Effector memory CD4-positive, alpha-beta T cell (primary cell): ENCODE results near the gene MAJIN.

Experiments
- DNase-seq, 3 donors: peaks; one replicate each; pipeline ENCODE4 v3.0.0-alpha.2; 2020
- H3K27ac ChIP-seq: 2 replicates; pipeline ENCODE4 v1.7.0; 2013; ENCODE audit warnings: mild to moderate bottlenecking, low read length, moderate library complexity; ENCODE audit not compliant: insufficient read depth, poor library complexity, severe bottlenecking
- H3K27me3 ChIP-seq: replicated peaks from 2 replicates; pipeline ENCODE4 v1.7.0; 2013; ENCODE audit warnings: mild to moderate bottlenecking, low read length; ENCODE audit not compliant: insufficient read depth, control insufficient read depth, poor library complexity, severe bottlenecking
- H3K36me3 ChIP-seq: 2 replicates; pipeline ENCODE4 v1.7.0; 2013; ENCODE audit warnings: mild to moderate bottlenecking, low read length, moderate library complexity; ENCODE audit not compliant: control insufficient read depth, insufficient read depth
- H3K4me1 ChIP-seq: 2 replicates; pipeline ENCODE4 v1.7.0; 2013; ENCODE audit warnings: low read length, mild to moderate bottlenecking; ENCODE audit not compliant: control insufficient read depth, insufficient read depth, poor library complexity, severe bottlenecking
- H3K4me3 ChIP-seq: 2 replicates; pipeline ENCODE4 v1.7.0; 2013; ENCODE audit warnings: low read length, low read depth, mild to moderate bottlenecking; ENCODE audit not compliant: insufficient read depth, poor library complexity, severe bottlenecking
- H3K9me3 ChIP-seq: 2 replicates; pipeline ENCODE4 v1.7.0; 2013; ENCODE audit warnings: mild to moderate bottlenecking, low read length, moderate library complexity; ENCODE audit not compliant: control insufficient read depth
- total RNA-seq, 3 donors: gene quantifications; one replicate each; lab custom pipeline; 2026; lab: John Stamatoyannopoulos, UW

Gene MAJIN
- 0 to 0.17 (median 0.09) reads per million in 3 donors for total RNA-seq

GRCh38 chr11:64971421-64972233, at the start of gene MAJIN:
TSS of gene MAJIN (minus strand) at chr11:64972108. CDS start at chr11:64959405, 12,703 bp downstream.
- Histone ChIP-seq H3K27me3 (no peaks in the 10 kb centered on the region), H3K36me3 (no peaks in the 10 kb centered on the region), H3K27ac (peak within 1 kb of the TSS; percentile 59), H3K9me3 (no peaks in the 10 kb centered on the region), H3K4me3 (peak within 1 kb of the TSS; percentile 35), H3K4me1 (peaks cover 10% of the 10 kb centered on the region)
- DNase-seq, result peak; percentile 73 to 86 (median 79)

DNA sequence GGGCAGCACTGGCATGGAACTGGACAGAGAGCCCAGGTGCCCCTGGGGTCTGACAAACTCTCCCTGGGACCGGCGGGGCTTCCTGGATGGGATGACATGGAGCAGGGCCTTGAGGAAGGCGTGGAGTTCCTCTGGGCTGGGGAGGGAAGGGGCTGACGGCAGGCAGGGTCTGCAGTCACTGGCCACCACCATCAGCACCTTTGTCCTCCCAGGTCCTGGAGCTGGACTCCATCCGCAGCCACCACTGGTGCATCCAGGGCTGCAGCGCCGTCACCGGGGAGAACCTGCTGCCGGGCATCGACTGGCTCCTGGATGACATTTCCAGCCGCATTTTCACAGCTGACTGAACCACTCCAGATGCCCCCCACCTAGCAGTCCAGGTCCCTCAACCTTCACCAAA, 49.6 kb upstream of the MAJIN start:
- Histone ChIP-seq H3K27ac (no peak overlapping the region), H3K4me1 (no peaks in the 10 kb centered on the region), H3K9me3 (no peaks in the 10 kb centered on the region), H3K4me3 (no peak overlapping the region), H3K27me3 (no peaks in the 10 kb centered on the region), H3K36me3 (peaks cover 19% of the 10 kb centered on the region)
- no peak for DNase-seq

DNA sequence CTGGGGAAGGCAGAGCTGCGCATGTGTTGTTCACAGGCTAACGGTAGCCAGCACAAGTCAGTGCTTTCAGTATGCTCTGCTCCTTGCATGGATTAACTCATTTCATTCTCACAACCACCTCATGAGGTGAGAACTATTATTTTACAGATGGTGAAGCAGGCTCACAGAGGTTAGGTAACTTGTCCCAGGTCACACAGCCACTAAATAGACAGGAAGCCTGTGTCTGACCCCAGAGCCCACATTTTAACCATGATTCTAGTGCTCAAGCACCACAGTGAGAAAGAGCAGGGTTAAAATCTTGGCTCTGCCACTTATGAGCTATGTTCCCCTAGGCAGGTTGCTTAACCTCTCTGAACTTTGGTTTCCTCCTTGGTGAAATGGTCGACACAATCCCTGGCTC, 49.1 kb upstream of the MAJIN start:
- DNase-seq, result no peak
- H3K4me1 ChIP-seq, result no peaks in the 10 kb centered on the region
- no peaks in the 10 kb centered on the region for H3K27me3 ChIP-seq
- peaks cover 19% of the 10 kb centered on the region for H3K36me3 ChIP-seq
- no peak overlapping the region for H3K4me3 ChIP-seq
- no peaks in the 10 kb centered on the region for H3K9me3 ChIP-seq
- no peak overlapping the region for H3K27ac ChIP-seq

- H3K9me3 ChIP-seq, result no peaks in the 10 kb centered on the region
- H3K4me3 ChIP-seq, result no peak overlapping the region
- no peak overlapping the region for H3K27ac ChIP-seq
- peaks cover 19% of the 10 kb centered on the region for H3K36me3 ChIP-seq
- no peaks in the 10 kb centered on the region for H3K27me3 ChIP-seq
- H3K4me1 ChIP-seq, result peaks cover 1% of the 10 kb centered on the region
- DNase-seq, result no peak
Measured at GRCh38 chr11:65019824-65020223, 47.9 kb upstream of the MAJIN start.

- H3K4me1 ChIP-seq, result peaks cover 9% of the 10 kb centered on the region
Measured at GRCh38 chr11:65017937-65018336, 46.0 kb upstream of the MAJIN start.

GRCh38 chr11:65016705-65017104, 44.8 kb upstream of the MAJIN start:
- Histone ChIP-seq H3K27ac (no peak overlapping the region), H3K9me3 (no peaks in the 10 kb centered on the region), H3K36me3 (peaks cover 16% of the 10 kb centered on the region), H3K27me3 (no peaks in the 10 kb centered on the region), H3K4me3 (no peak overlapping the region), H3K4me1 (peaks cover 9% of the 10 kb centered on the region)
- no peak for DNase-seq

More at GRCh38 chr11:65017937-65018336, 46.0 kb upstream of the MAJIN start:
- Histone ChIP-seq H3K27me3 (no peaks in the 10 kb centered on the region), H3K9me3 (no peaks in the 10 kb centered on the region), H3K27ac (no peak overlapping the region), H3K4me3 (no peak overlapping the region), H3K36me3 (peaks cover 19% of the 10 kb centered on the region)
- no peak for DNase-seq

- Histone ChIP-seq H3K36me3 (peaks cover 12% of the 10 kb centered on the region), H3K27ac (peak overlapping the region; percentile 90), H3K4me3 (peak overlapping the region; percentile 78), H3K9me3 (no peaks in the 10 kb centered on the region), H3K4me1 (peaks cover 9% of the 10 kb centered on the region), H3K27me3 (no peaks in the 10 kb centered on the region)
- DNase-seq, result no peak
Measured at GRCh38 chr11:65014726-65015227, 42.9 kb upstream of the MAJIN start.

DNA sequence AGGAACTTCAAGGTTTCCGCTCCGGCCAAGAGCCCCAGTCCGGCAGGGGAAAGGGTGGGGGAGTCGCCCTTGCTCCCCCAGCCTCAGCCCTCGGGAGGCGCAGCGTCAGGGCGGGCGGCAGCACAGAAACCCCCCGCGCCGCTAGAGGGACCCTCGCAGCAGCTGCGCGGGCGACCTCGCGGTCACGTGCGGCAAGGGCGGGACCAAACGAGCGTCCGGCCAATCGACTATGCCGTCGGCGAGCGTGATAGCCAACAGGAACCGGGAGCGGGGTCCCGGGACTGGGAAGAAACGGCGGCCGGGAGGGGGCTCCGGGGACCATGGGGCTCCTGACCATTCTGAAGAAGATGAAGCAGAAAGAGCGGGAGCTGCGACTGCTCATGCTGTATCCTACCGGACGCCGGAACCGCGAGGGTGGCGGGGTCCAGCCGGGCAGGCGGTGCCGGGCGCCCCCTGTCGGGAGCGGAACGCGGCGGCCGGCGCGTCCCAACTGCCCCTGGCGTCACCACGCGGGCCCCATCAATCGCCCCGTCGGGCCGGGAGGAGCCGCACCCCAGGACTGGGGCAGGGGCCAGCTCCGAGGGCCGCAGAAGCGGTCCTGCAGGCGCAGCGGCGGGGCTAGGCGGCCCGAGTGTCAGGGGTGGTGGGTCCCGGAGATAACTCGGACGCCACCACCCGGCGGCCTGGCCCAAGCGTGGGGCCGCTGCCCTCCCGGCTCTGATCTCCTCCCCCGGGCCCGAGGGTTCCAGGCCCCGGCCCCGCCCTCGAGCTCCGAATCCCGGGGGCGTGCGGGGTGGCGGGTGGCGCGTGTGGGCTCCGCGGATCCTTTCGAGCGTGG, 42.2 kb upstream of the MAJIN start, which contains the start of gene ARL2:
Gene ARL2 (plus strand): TSS at position 273 of the 838 bp plus-strand sequence. CDS start 48 bp downstream, at position 321.
- DNase-seq, result peak; percentile 69 to 80 (median 77)
- peak within 1 kb of the TSS; percentile 78 for H3K4me3 ChIP-seq

DNA sequence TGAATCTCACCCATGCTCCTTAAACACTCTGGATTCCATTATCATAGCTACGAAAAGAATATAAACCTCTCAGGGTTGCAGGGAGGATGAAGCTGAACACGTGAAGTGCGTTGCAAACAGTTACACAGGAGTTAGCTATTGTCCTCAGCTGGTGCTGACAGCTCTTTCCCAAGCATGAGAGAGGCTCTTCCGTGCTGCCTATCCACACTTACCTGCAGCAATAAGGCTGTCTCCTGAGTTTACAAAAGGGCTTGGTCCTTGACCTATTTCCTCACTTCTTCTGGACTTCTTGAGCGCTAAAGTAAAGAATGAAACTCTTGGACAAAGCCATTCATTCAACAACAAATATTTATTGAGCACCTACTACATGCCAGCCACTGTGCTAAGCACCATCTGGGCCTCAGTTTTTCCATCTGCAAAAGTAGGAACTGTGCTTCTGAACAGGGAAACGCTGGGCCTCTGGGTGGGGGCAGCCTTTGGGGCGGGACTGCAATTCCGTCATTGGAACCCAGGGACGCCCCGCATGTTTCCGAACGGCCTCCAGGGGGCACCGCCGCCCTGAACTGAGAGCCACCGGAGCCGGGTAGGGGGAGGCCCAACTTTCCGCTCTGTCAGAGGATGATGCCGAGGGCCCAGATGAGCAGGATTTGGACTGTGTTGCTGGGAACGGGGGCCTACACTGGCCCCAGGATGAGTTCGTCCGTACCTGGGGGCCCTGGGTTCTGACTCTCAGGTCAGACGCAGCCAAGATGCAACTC, 41.4 kb upstream of the MAJIN start:
- peak; percentile 77 to 85 (median 81) for DNase-seq
- Histone ChIP-seq H3K4me3 (peak overlapping the region; percentile 78), H3K27me3 (no peaks in the 10 kb centered on the region), H3K4me1 (peaks cover 9% of the 10 kb centered on the region), H3K27ac (peak overlapping the region; percentile 90), H3K9me3 (no peaks in the 10 kb centered on the region), H3K36me3 (peaks cover 2% of the 10 kb centered on the region)

More for the DNA sequence above, 42.2 kb upstream of the MAJIN start, which contains the start of gene ARL2:
- H3K27me3 ChIP-seq, result no peaks in the 10 kb centered on the region
- peak within 1 kb of the TSS; percentile 90 for H3K27ac ChIP-seq
- peaks cover 9% of the 10 kb centered on the region for H3K4me1 ChIP-seq
- H3K36me3 ChIP-seq, result peaks cover 8% of the 10 kb centered on the region
- no peaks in the 10 kb centered on the region for H3K9me3 ChIP-seq
